ENCODE measurements around the gene EFL1. TPM values are rescaled to one million over a fixed set of nuclear protein-coding genes. Genes with fewer than 3 reads are reported as not detected.

The EFL1 gene
- total and polyA plus RNA-seq, 9 of the 15 experiments (the other 6 are each of a cell fraction or from before 2014, with no cell fraction given): 4.8 to 32.5 (median 16.9) TPM

- H3K27ac ChIP-seq (ENCODE audit: extremely low read depth, low read depth, low read length): no peak overlapping the region
- H3K27me3 ChIP-seq (ENCODE audit: control insufficient read depth in 2 of 2, insufficient read depth in 2 of 2, low read length in 2 of 2): peaks cover 3 to 15% of the 10 kb centered on the region in 2 experiments; a peak in 2 of 5 replicates
- FAIRE-seq: no peak
- H3K9me1 ChIP-seq (ENCODE audit: control insufficient read depth, insufficient read depth, low read length): no peaks in the 10 kb centered on the region
- peaks cover 3 to 4% of the 10 kb centered on the region in 2 experiments; a peak in 2 of 5 replicates for H3K4me1 ChIP-seq (replicated peaks in 1 of 2; ENCODE audit: control insufficient read depth in 2 of 2, insufficient read depth in 2 of 2, low read length in 2 of 2)
- ChIA-PET POLR2A (no interaction called here), CTCF (ENCODE audit: low intra/inter-chr PET ratio) (no interaction called here)
- H3K4me2 ChIP-seq (ENCODE audit: insufficient read depth, low read length): no peak overlapping the region
- no peaks in the 10 kb centered on the region for H3K36me3 ChIP-seq (ENCODE audit: control insufficient read depth, insufficient read depth, low read length)
- H2AFZ ChIP-seq (ENCODE audit: low read depth, low read length): no peak overlapping the region
- no peaks in the 10 kb centered on the region for H3K9me3 ChIP-seq (replicated peaks; ENCODE audit: control insufficient read depth, insufficient read depth, low read depth, low read length)
- 6% methylated on average over 6 of the region's 7 CpGs for WGBS (ENCODE audit: insufficient coverage, low coverage, missing lambda C conversion rate)
- no peak for DNase-seq (ENCODE audit: extremely low read depth in 1 of 4, low spot score in 3 of 4)
- H3K79me2 ChIP-seq (ENCODE audit: control insufficient read depth, insufficient read depth, low read length): no peaks in the 10 kb centered on the region
- in situ Hi-C loops (cut with MboI): no loop called here
- peak overlapping the region in 1 of 2 experiments; percentile 64; a peak in 1 of 4 replicates for H3K9ac ChIP-seq (ENCODE audit: insufficient read depth in 1 of 2, low read depth in 2 of 2, low read length in 2 of 2)
- TF ChIP-seq ZC3H11A (IDR thresholded peaks at IDR 0.05; ENCODE audit: low read depth, low read length) (no peak), ZNF589 (CRISPR knock-in tag; IDR thresholded peaks at IDR 0.05; ENCODE audit: low read depth) (no peak), THRB (CRISPR knock-in tag; conservative IDR thresholded peaks at IDR 0.05) (no peak), GTF2A2 (tag; IDR thresholded peaks at IDR 0.05) (no peak), HNRNPK (IDR thresholded peaks at IDR 0.05; ENCODE audit: low read depth, low read length, poor library complexity, severe bottlenecking) (no peak), ATF2 (CRISPR knock-in tag; IDR thresholded peaks at IDR 0.05) (no peak), AFF1 (IDR thresholded peaks at IDR 0.05; ENCODE audit: low read depth in 1 of 2, partially characterized antibody in 2 of 2) (no peak), ZKSCAN8 (CRISPR knock-in tag; IDR thresholded peaks at IDR 0.05) (no peak)
- no TSS peak for BruUV-seq (replicated peaks)
- ATAC-seq: no peak
- intact Hi-C loops (cut with micrococcal nuclease): no loop called here
- H4K20me1 ChIP-seq (replicated peaks; ENCODE audit: control insufficient read depth, insufficient read depth, low read length): no peaks in the 10 kb centered on the region
- H3K4me3 ChIP-seq: no peak overlapping the region
Observed at GRCh38 chr15:82305621-82306048, 43.1 kb upstream of the EFL1 start.

Measured in K562 (cell line).